HCT116 (cell line): ENCODE data around the gene URM1. TPM values are rescaled to one million over a fixed set of nuclear protein-coding genes. Genes with fewer than 3 reads are reported as not detected.

Source experiments
- ATAC-seq: fragments of 200-7000 bp; cut with Tn5 transposase; 2 replicates; pipeline ENCODE4 v1.9.1; 2020; ENCODE audit warnings: mild to moderate bottlenecking, moderate library complexity
- BruUV-seq: library from RNA; stranded (reverse); fragments of 400-500 nt; replicated peaks from 2 replicates; lab custom pipeline; 2021; lab: Mats Ljungman, UMichigan
- CTCF ChIA-PET: fragments of 300-600 bp; sonication (Branson Sonifier 250); formaldehyde crosslinking; loops from one replicate; lab custom pipeline; 2021; ENCODE audit warnings: antibody characterized with exemption; lab: Charles Lee
- POLR2A ChIA-PET: fragments of 300-600, 350-600 bp; sonication (Branson Sonifier 250); formaldehyde crosslinking; loops from one replicate; lab custom pipeline; 2021; ENCODE audit warnings: antibody characterized with exemption; lab: Charles Lee
- RAD21 ChIA-PET, 2 experiments: fragments of 300-600 bp; sonication (Branson Sonifier 250); formaldehyde crosslinking; loops; one replicate each; lab custom pipeline; 2023; ENCODE audit warnings: low total read pairs in 2 of 2; ENCODE audit not compliant: uncharacterized antibody in 2 of 2, unreplicated experiment in 2 of 2, low non-redundant PET in 1 of 2; lab: Charles Lee
- DNase-seq: peaks from one replicate; pipeline ENCODE4 v3.0.0-alpha.2; 2010; ENCODE audit warnings: low read depth, low spot score
- H2AFZ ChIP-seq: fragments of 200-600 bp; shearing (Covaris generic), sonication (generic); 2 replicates; pipeline ENCODE4 v1.6.1; 2017; ENCODE audit warnings: low read depth, mixed run types, mixed read lengths, antibody characterized with exemption, low read length; ENCODE audit not compliant: poor library complexity, severe bottlenecking
- H3K27ac ChIP-seq: 2 replicates; pipeline ENCODE4 v1.5.1; 2012; ENCODE audit warnings: low read depth, low read length
- H3K27me3 ChIP-seq: fragments of 200-600 bp; sonication (generic); 2 replicates; pipeline ENCODE4 v1.6.1; 2016; ENCODE audit warnings: mixed run types, low read length, mixed read lengths; ENCODE audit not compliant: insufficient read depth
- H3K36me3 ChIP-seq, 2 experiments: fragments of 200-500 bp in 1 of 2; fragments of 200-600 bp in 1 of 2; sonication (Bioruptor generic) in 1 of 2; sonication (generic) in 1 of 2; 2 replicates each; pipeline versions ENCODE4 v1.5.1 to v1.6.1; 2014 to 2016; ENCODE audit warnings: low read length in 2 of 2, inconsistent platforms in 1 of 2, mixed read lengths in 1 of 2, mixed run types in 1 of 2; ENCODE audit not compliant: insufficient read depth in 2 of 2, control insufficient read depth in 1 of 2
- H3K4me1 ChIP-seq, 2 experiments: fragments of 200-600 bp in 1 of 2; sonication (generic) in 1 of 2; 2 replicates each; pipeline versions ENCODE4 v1.5.1 to v1.6.1; 2012 to 2017; ENCODE audit warnings: low read length in 2 of 2, inconsistent platforms in 1 of 2, mild to moderate bottlenecking in 1 of 2, mixed read lengths in 1 of 2, mixed run types in 1 of 2, moderate library complexity in 1 of 2; ENCODE audit not compliant: insufficient read depth in 2 of 2, control insufficient read depth in 1 of 2
- H3K4me2 ChIP-seq: fragments of 200-600 bp; sonication (generic); 2 replicates; pipeline ENCODE4 v1.6.1; 2017; ENCODE audit warnings: mixed run types, low read length, mixed read lengths
- H3K4me3 ChIP-seq, 2 experiments: fragments of 200-600 bp in 1 of 2; sonication (generic) in 1 of 2; replicated peaks in 1 of 2; 2 replicates each; pipeline ENCODE4 v1.5.1; 2011 to 2016; ENCODE audit warnings: low read length in 2 of 2, control low read depth in 1 of 2, low read depth in 1 of 2, mild to moderate bottlenecking in 1 of 2, mixed read lengths in 1 of 2, mixed run types in 1 of 2
- H3K79me2 ChIP-seq: fragments of 200-600 bp; sonication (generic); 2 replicates; pipeline ENCODE4 v1.6.1; 2017; ENCODE audit warnings: mild to moderate bottlenecking, mixed run types, low read length, moderate library complexity, mixed read lengths; ENCODE audit not compliant: insufficient read depth
- H3K9ac ChIP-seq: fragments of 200-600 bp; sonication (generic); 2 replicates; pipeline ENCODE4 v1.6.1; 2016; ENCODE audit warnings: low read length, mixed read lengths
- H3K9me2 ChIP-seq: fragments of 200-600 bp; sonication (generic), shearing (Covaris generic); 2 replicates; pipeline ENCODE4 v1.6.1; 2017; ENCODE audit warnings: mixed run types, mild to moderate bottlenecking, moderate library complexity; ENCODE audit not compliant: insufficient read depth
- H3K9me3 ChIP-seq, 2 experiments: fragments of 200-500 bp in 1 of 2; fragments of 200-600 bp in 1 of 2; sonication (Bioruptor generic) in 1 of 2; sonication (generic) in 1 of 2; 2 replicates each; pipeline ENCODE4 v1.6.1; 2014 to 2017; ENCODE audit warnings: low read length in 2 of 2, mixed read lengths in 2 of 2, inconsistent platforms in 1 of 2, low read depth in 1 of 2, mild to moderate bottlenecking in 1 of 2, mixed run types in 1 of 2, moderate library complexity in 1 of 2; ENCODE audit not compliant: control insufficient read depth in 1 of 2, insufficient read depth in 1 of 2
- H4K20me1 ChIP-seq: fragments of 200-600 bp; sonication (generic), shearing (Covaris generic); 2 replicates; pipeline ENCODE4 v1.6.1; 2017; ENCODE audit warnings: mixed run types, mild to moderate bottlenecking, moderate library complexity; ENCODE audit not compliant: insufficient read depth
- CBX3 ChIP-seq: IDR thresholded peaks from 2 replicates; pipeline ENCODE4 v1.6.1; 2012; ENCODE audit warnings: low read depth
- CEBPB ChIP-seq: IDR thresholded peaks from 2 replicates; pipeline ENCODE4 v1.6.1; 2012; ENCODE audit warnings: low read depth
- ELF1 ChIP-seq: IDR thresholded peaks from 2 replicates; pipeline ENCODE4 v1.6.1; 2012; ENCODE audit warnings: low read depth, borderline replicate concordance
- EZH2 ChIP-seq: fragments of 200-600 bp; sonication (generic); IDR thresholded peaks from 2 replicates; pipeline ENCODE4 v1.6.1; 2017; ENCODE audit warnings: antibody characterized with exemption, mixed run types
- EZH2phosphoT487 ChIP-seq: fragments of 200-600 bp; IDR thresholded peaks from 2 replicates; pipeline ENCODE4 v1.6.1; 2018; ENCODE audit warnings: antibody characterized with exemption, borderline replicate concordance
- FOSL1 ChIP-seq: IDR thresholded peaks from 2 replicates; pipeline ENCODE4 v1.6.1; 2012; ENCODE audit warnings: low read depth
- JUND ChIP-seq: IDR thresholded peaks from 2 replicates; pipeline ENCODE4 v1.6.1; 2012
- POLR2A ChIP-seq: IDR thresholded peaks from 2 replicates; pipeline ENCODE4 v1.7.0; 2011; ENCODE audit warnings: borderline replicate concordance; ENCODE audit not compliant: insufficient read depth, insufficient read length; ENCODE audit errors: extremely low read depth
- POLR2AphosphoS5 ChIP-seq: IDR thresholded peaks from 2 replicates; pipeline ENCODE4 v1.6.1; 2011; ENCODE audit warnings: mild to moderate bottlenecking, low read depth, low read length, moderate library complexity
- RAD21 ChIP-seq: IDR thresholded peaks from 2 replicates; pipeline ENCODE4 v1.6.1; 2012; ENCODE audit warnings: low read depth, mild to moderate bottlenecking
- SIN3A ChIP-seq: IDR thresholded peaks from 2 replicates; pipeline ENCODE4 v1.6.1; 2012; ENCODE audit warnings: low read depth
- SP1 ChIP-seq: IDR thresholded peaks from 2 replicates; pipeline ENCODE4 v1.6.1; 2012; ENCODE audit warnings: low read depth
- SRF ChIP-seq: IDR thresholded peaks from 2 replicates; pipeline ENCODE4 v1.6.1; 2012; ENCODE audit warnings: low read depth
- TCF7L2 ChIP-seq: IDR thresholded peaks from 2 replicates; pipeline ENCODE4 v1.7.0; 2011; ENCODE audit warnings: borderline replicate concordance, inconsistent platforms; ENCODE audit not compliant: insufficient read depth, insufficient read length; ENCODE audit errors: extremely low read depth
- YY1 ChIP-seq: IDR thresholded peaks from 2 replicates; pipeline ENCODE4 v1.6.1; 2011; ENCODE audit warnings: low read length, low read depth, moderate library complexity, mild to moderate bottlenecking; ENCODE audit not compliant: insufficient replicate concordance; ENCODE audit errors: extremely low read depth
- ZNF274 ChIP-seq: fragments of 200-500 bp; sonication (Bioruptor generic); IDR thresholded peaks from 2 replicates; pipeline ENCODE4 v1.6.1; 2014; ENCODE audit warnings: mild to moderate bottlenecking, low read depth, low read length, inconsistent platforms
- intact Hi-C: fragments of 100-400 bp; cut with micrococcal nuclease; formaldehyde crosslinking; loops from 2 replicates; pipeline ENCODE4 v1.10.0; 2022
- total RNA-seq: library from RNA; stranded (reverse); gene quantifications from one replicate; pipeline ENCODE4 v1.2.1, GENCODE V29; 2021; ENCODE audit not compliant: unreplicated experiment
- TF ChIP-seq, protein P1 (sequence below): IDR thresholded peaks from 2 replicates; pipeline ENCODE4 v1.6.1; 2011; ENCODE audit warnings: mild to moderate bottlenecking, low read length, moderate library complexity; ENCODE audit not compliant: insufficient replicate concordance; ENCODE audit errors: extremely low read depth
- TF ChIP-seq, protein P2 (sequence below): IDR thresholded peaks from 2 replicates; pipeline ENCODE4 v1.6.1; 2012
- TF ChIP-seq, protein P3 (sequence below): IDR thresholded peaks from 2 replicates; pipeline ENCODE4 v1.6.1; 2012; ENCODE audit warnings: low read depth

Gene URM1
- total RNA-seq, 1 experiment from 2014 or later: 51.6 TPM

DNA sequence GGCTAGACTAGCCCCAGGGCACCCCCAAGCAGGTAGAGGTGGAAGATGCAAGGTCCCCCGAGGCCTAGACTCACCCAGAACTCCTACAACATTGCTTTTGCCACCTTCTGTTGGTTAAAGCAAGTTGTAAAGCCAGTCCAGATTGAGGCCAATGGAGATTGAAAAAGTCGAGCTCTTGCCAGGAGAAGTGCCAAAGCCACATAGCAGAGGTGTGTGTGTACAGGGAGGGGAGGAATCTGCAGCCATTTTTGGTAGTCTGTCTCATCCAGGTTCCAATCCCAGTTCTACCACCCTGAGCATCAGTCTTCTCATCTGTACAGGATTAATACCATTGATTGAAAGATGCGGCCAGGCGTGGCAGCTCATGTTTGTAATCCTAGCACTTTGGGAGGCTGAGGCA, 12.3 kb upstream of the URM1 start:
- Histone ChIP-seq H3K4me3 (no peak overlapping the region), H3K27me3 (no peaks in the 10 kb centered on the region), H3K9me2 (no peaks in the 10 kb centered on the region), H3K4me1 (peaks cover 7 to 28% of the 10 kb centered on the region in 2 experiments; a peak in 3 of 4 replicates), H3K36me3 (peaks cover 0 to 9% of the 10 kb centered on the region in 2 experiments; a peak in 2 of 4 replicates), H3K27ac (no peak overlapping the region), H3K79me2 (no peaks in the 10 kb centered on the region), H3K9ac (no peak overlapping the region), H3K4me2 (no peak overlapping the region; the same call in 1 of the 2 replicates), H4K20me1 (no peaks in the 10 kb centered on the region), H3K9me3 (no peaks in the 10 kb centered on the region), H2AFZ (no peak overlapping the region)
- POLR2A ChIA-PET: no interaction called here
- BruUV-seq: no TSS peak
- ATAC-seq: no peak
- DNase-seq: no peak
- no peak for TF ChIP-seq RAD21
- TF ChIP-seq CEBPB: no peak
- no peak for TF ChIP-seq ZNF274
- no peak for TF ChIP-seq JUND
- no peak for TF ChIP-seq YY1
- no peak for TF ChIP-seq SP1
- TF ChIP-seq TCF7L2: no peak
- TF ChIP-seq POLR2AphosphoS5: no peak
- no peak for TF ChIP-seq EZH2phosphoT487
- TF ChIP-seq POLR2A: no peak
- TF ChIP-seq, protein P1, sequence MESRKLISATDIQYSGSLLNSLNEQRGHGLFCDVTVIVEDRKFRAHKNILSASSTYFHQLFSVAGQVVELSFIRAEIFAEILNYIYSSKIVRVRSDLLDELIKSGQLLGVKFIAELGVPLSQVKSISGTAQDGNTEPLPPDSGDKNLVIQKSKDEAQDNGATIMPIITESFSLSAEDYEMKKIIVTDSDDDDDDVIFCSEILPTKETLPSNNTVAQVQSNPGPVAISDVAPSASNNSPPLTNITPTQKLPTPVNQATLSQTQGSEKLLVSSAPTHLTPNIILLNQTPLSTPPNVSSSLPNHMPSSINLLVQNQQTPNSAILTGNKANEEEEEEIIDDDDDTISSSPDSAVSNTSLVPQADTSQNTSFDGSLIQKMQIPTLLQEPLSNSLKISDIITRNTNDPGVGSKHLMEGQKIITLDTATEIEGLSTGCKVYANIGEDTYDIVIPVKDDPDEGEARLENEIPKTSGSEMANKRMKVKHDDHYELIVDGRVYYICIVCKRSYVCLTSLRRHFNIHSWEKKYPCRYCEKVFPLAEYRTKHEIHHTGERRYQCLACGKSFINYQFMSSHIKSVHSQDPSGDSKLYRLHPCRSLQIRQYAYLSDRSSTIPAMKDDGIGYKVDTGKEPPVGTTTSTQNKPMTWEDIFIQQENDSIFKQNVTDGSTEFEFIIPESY: no peak
- TF ChIP-seq, protein P2, sequence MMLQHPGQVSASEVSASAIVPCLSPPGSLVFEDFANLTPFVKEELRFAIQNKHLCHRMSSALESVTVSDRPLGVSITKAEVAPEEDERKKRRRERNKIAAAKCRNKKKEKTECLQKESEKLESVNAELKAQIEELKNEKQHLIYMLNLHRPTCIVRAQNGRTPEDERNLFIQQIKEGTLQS: no peak
- TF ChIP-seq SRF: no peak
- TF ChIP-seq, protein P3, sequence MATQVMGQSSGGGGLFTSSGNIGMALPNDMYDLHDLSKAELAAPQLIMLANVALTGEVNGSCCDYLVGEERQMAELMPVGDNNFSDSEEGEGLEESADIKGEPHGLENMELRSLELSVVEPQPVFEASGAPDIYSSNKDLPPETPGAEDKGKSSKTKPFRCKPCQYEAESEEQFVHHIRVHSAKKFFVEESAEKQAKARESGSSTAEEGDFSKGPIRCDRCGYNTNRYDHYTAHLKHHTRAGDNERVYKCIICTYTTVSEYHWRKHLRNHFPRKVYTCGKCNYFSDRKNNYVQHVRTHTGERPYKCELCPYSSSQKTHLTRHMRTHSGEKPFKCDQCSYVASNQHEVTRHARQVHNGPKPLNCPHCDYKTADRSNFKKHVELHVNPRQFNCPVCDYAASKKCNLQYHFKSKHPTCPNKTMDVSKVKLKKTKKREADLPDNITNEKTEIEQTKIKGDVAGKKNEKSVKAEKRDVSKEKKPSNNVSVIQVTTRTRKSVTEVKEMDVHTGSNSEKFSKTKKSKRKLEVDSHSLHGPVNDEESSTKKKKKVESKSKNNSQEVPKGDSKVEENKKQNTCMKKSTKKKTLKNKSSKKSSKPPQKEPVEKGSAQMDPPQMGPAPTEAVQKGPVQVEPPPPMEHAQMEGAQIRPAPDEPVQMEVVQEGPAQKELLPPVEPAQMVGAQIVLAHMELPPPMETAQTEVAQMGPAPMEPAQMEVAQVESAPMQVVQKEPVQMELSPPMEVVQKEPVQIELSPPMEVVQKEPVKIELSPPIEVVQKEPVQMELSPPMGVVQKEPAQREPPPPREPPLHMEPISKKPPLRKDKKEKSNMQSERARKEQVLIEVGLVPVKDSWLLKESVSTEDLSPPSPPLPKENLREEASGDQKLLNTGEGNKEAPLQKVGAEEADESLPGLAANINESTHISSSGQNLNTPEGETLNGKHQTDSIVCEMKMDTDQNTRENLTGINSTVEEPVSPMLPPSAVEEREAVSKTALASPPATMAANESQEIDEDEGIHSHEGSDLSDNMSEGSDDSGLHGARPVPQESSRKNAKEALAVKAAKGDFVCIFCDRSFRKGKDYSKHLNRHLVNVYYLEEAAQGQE: no peak
- TF ChIP-seq FOSL1: no peak
- no peak for TF ChIP-seq EZH2
- no peak for TF ChIP-seq SIN3A
- TF ChIP-seq CBX3: no peak
- TF ChIP-seq ELF1: no peak
- RAD21 ChIA-PET: no interaction called here
- CTCF ChIA-PET: interaction anchor here (1.6 kb wide), 1 partner anchor 12 kb away, joined by 4 read pairs; the partner anchor contains the start of gene URM1
- intact Hi-C loops: no loop called here
